Sciatic nerve (tissue), 2 donors: Measurements from ENCODE around the gene SLC36A4. TPM values are rescaled to one million over a fixed set of nuclear protein-coding genes. Genes with fewer than 3 reads are reported as not detected.
"Not testable (repeated sequence)": the region's sequence is repeated elsewhere in the genome, so short reads cannot be mapped to it uniquely, and the experiment has no call there.

Source experiments
- ATAC-seq: fragments of 200-7000 bp; cut with Tn5 transposase; one replicate; pipeline ENCODE4 v1.9.1; 2020; ENCODE audit warnings: mild to moderate bottlenecking, moderate library complexity
- DNase-seq: peaks from one replicate; pipeline ENCODE4 v3.0.0-alpha.2; 2020; ENCODE audit warnings: low spot score
- intact Hi-C: fragments of 100-400 bp; cut with DNase I; formaldehyde crosslinking; loops from one replicate; pipeline ENCODE4 v1.14.2; 2022
- total RNA-seq: library from RNA; stranded (reverse); fragmentation: NEBNext Ultra II Directional; extraction: Animal tissue kit (Norgen Biotek cat#: 25700); gene quantifications from one replicate; pipeline ENCODE4 v1.2.1, GENCODE V29; 2021
- donor health status: DM: no; HTN: no; CAD: no.
- donor health status: DM: no; HTN: no; CAD: no.

SLC36A4 gene
- total RNA-seq, 1 donor from 2014 or later, result 16.1 TPM

GRCh38 chr11:93198215-93198845, 539 bp upstream of the SLC36A4 start:
- intact Hi-C loops, result no loop called here
- no peak for ATAC-seq
- no peak for DNase-seq

- intact Hi-C loops, result no loop called here
- no peak for ATAC-seq
- DNase-seq, result no peak
These were observed 893 bp downstream of the SLC36A4 start for GRCh38 chr11:93196816-93197379.

GRCh38 chr11:93194673-93195291, 3.0 kb downstream of the SLC36A4 start:
- intact Hi-C loops, result no loop called here
- no peak for DNase-seq
- no peak for ATAC-seq

GRCh38 chr11:93193731-93194130, 4.1 kb downstream of the SLC36A4 start:
- intact Hi-C loops, result no loop called here
- DNase-seq (no peak), ATAC-seq (no peak)

GRCh38 chr11:93192163-93192562, 5.6 kb downstream of the SLC36A4 start:
- no peak for ATAC-seq
- no peak for DNase-seq
- intact Hi-C loops, result no loop called here

GRCh38 chr11:93189462-93189861, 8.3 kb downstream of the SLC36A4 start:
- intact Hi-C loops, result no loop called here
- no peak for ATAC-seq
- DNase-seq, result no peak

GRCh38 chr11:93188726-93189125, 9.1 kb downstream of the SLC36A4 start:
- no peak for ATAC-seq
- intact Hi-C loops, result no loop called here
- DNase-seq, result no peak

- DNase-seq (no peak), ATAC-seq (no peak)
- intact Hi-C loops, result no loop called here
These were observed 10.5 kb downstream of the SLC36A4 start for GRCh38 chr11:93187290-93187689.

- intact Hi-C loops, ATAC-seq, DNase-seq: not testable (repeated sequence)
These were observed 19.9 kb downstream of the SLC36A4 start for GRCh38 chr11:93177891-93178290.

GRCh38 chr11:93169950-93170561, 27.7 kb downstream of the SLC36A4 start:
- ATAC-seq (no peak), DNase-seq (no peak)
- intact Hi-C loops, result no loop called here

- intact Hi-C loops, result no loop called here
- no peak for DNase-seq
- no peak for ATAC-seq
These were observed 28.6 kb downstream of the SLC36A4 start for GRCh38 chr11:93169143-93169542.

GRCh38 chr11:93166862-93167261, 30.9 kb downstream of the SLC36A4 start:
- ATAC-seq, result no peak
- DNase-seq, result no peak
- intact Hi-C loops, result no loop called here

GRCh38 chr11:93166194-93166593, 31.6 kb downstream of the SLC36A4 start:
- ATAC-seq (no peak), DNase-seq (no peak)
- intact Hi-C loops, result no loop called here

- intact Hi-C loops, result no loop called here
- no peak for ATAC-seq
These were observed 37.0 kb downstream of the SLC36A4 start for GRCh38 chr11:93160808-93161207.

GRCh38 chr11:93160156-93160555, 37.6 kb downstream of the SLC36A4 start:
- no peak for DNase-seq
- intact Hi-C loops, result no loop called here

More at GRCh38 chr11:93160808-93161207, 37.0 kb downstream of the SLC36A4 start:
- no peak for DNase-seq

GRCh38 chr11:93159721-93160120, 38.1 kb downstream of the SLC36A4 start:
- DNase-seq (no peak), ATAC-seq (no peak)
- intact Hi-C loops, result no loop called here

More at GRCh38 chr11:93160156-93160555, 37.6 kb downstream of the SLC36A4 start:
- no peak for ATAC-seq

- DNase-seq, result no peak
- no peak for ATAC-seq
- intact Hi-C loops, result no loop called here
These were observed 42.1 kb downstream of the SLC36A4 start for GRCh38 chr11:93155738-93156137.

GRCh38 chr11:93145390-93145915, 52.3 kb downstream of the SLC36A4 start:
- DNase-seq (no peak), ATAC-seq (no peak)
- intact Hi-C loops, result no loop called here

GRCh38 chr11:93143800-93144199, 54.0 kb downstream of the SLC36A4 start:
- DNase-seq (no peak), ATAC-seq (no peak)
- intact Hi-C loops, result no loop called here

- DNase-seq (no peak), ATAC-seq (no peak)
- intact Hi-C loops, result no loop called here
These were observed 54.6 kb downstream of the SLC36A4 start for GRCh38 chr11:93143186-93143585.
